ENCODE results near the gene UBL7.

The UBL7 gene

GRCh38 chr15:74421302-74422245 lies 39.4 kb downstream of the UBL7 start:
- no peak overlapping the region for H3K4me3 ChIP-seq (ENCODE audit: low read length)
- TF ChIP-seq CTCF (conservative IDR thresholded peaks at IDR 0.05; ENCODE audit: low read length): no peak
- DNase-seq (ENCODE audit: low read depth): no peak

- no peak overlapping the region for H3K4me3 ChIP-seq (ENCODE audit: low read length)
- no peak for TF ChIP-seq CTCF (conservative IDR thresholded peaks at IDR 0.05; ENCODE audit: low read length)
- peak; percentile 48 for DNase-seq (ENCODE audit: low read depth)
These were observed 40.6 kb downstream of the UBL7 start for GRCh38 chr15:74420193-74420905.

GRCh38 chr15:74419432-74419831 lies 41.5 kb downstream of the UBL7 start:
- no peak overlapping the region for H3K4me3 ChIP-seq (ENCODE audit: low read length)
- no peak for TF ChIP-seq CTCF (conservative IDR thresholded peaks at IDR 0.05; ENCODE audit: low read length)
- DNase-seq (ENCODE audit: low read depth): no peak

GRCh38 chr15:74418575-74419338 lies 42.2 kb downstream of the UBL7 start:
- DNase-seq (ENCODE audit: low read depth): no peak
- no peak overlapping the region for H3K4me3 ChIP-seq (ENCODE audit: low read length)
- no peak for TF ChIP-seq CTCF (conservative IDR thresholded peaks at IDR 0.05; ENCODE audit: low read length)

- TF ChIP-seq CTCF (conservative IDR thresholded peaks at IDR 0.05; ENCODE audit: low read length): no peak
- no peak overlapping the region for H3K4me3 ChIP-seq (ENCODE audit: low read length)
- no peak for DNase-seq (ENCODE audit: low read depth)
These were observed 43.3 kb downstream of the UBL7 start for GRCh38 chr15:74417670-74418069.

- no peak for TF ChIP-seq CTCF (conservative IDR thresholded peaks at IDR 0.05; ENCODE audit: low read length)
- peak; percentile 68 for DNase-seq (ENCODE audit: low read depth)
- H3K4me3 ChIP-seq (ENCODE audit: low read length): no peak overlapping the region
These were observed 43.7 kb downstream of the UBL7 start for GRCh38 chr15:74417225-74417624.

All from AG10803 (cell line).